HG03575 (cell line): ENCODE measurements around the gene TMEM100.
A peak's percentile ranks its signal among the peaks of the same experiment; 100 is the strongest.

ENCODE experiments used
- ATAC-seq: cut with Tn5 transposase; IDR thresholded peaks from one replicate; pipeline ENCODE4 v1.9.1; 2021; ENCODE audit not compliant: unreplicated experiment, insufficient number of reproducible peaks, low FRiP score; ENCODE audit errors: extremely low read depth

Gene TMEM100

GRCh38 chr17:55723488-55723848, 804 bp upstream of the TMEM100 start:
- no peak for ATAC-seq

GRCh38 chr17:55722016-55722736, 488 bp downstream of the TMEM100 start:
- no peak for ATAC-seq

- no peak for ATAC-seq
Observed at GRCh38 chr17:55720919-55721836, 1.5 kb downstream of the TMEM100 start.

- no peak for ATAC-seq
Observed at GRCh38 chr17:55717898-55718735, 4.5 kb downstream of the TMEM100 start.

DNA sequence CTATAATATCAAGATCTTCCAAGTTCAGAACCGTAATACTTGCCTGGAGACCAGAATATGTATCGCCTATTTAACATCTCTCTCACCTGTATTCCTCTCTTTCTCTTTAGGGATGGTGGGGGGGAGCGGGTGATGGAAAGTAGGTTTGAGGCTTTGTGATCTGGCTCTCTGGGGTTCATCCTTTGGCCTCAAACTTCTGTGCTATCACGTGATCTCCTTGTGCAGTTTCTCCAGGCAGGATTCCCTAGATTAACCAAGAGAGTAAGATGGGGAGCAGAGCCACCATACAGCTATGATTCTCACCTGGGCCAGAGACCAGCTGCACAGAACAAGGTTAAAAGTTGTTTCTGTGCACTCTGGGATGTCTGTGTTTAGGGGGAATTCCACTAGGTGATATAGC, 5.2 kb downstream of the TMEM100 start:
- no peak for ATAC-seq

GRCh38 chr17:55710829-55711496, 11.7 kb downstream of the TMEM100 start:
- ATAC-seq, result no peak

- no peak for ATAC-seq
Observed at GRCh38 chr17:55710410-55710809, 12.3 kb downstream of the TMEM100 start.

DNA sequence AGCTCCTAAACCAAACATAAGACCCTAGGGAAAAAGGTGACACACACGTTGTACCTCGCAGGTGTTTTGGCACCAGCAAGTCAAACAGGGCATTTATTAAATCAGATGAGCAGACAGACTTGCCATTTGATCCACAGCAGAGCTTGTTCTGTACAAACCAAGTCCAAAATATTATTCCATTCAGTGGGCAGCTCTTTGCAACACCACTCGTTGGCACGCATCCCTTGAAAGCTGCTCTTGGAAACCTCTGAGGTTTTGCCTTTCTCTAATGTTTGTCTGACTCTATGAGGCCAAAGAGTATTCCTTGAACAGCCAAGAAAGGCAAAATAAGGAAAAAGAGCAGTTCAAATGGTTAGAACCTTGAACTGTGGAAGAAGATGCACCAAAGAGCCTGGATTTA, 12.7 kb downstream of the TMEM100 start:
- ATAC-seq, result no peak

DNA sequence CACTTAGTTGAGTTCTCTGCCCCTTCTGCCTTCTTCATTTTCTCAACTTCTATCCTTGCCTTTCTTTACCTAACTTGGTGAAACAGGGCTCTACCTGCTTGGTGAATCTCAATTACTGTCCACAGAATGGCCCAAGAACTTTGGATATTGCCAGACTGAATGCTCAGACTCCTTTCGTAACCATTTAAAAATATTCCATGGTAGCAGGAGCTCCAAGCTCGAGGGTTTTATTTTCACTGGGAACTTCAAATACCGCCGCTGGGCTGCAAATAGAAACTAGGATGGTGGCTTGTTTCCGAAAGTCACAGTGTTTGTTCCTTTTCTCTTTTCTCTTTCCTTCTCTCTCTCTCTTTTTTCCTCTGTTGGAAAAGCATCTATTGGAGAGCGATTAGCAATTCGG, 13.2 kb downstream of the TMEM100 start:
- ATAC-seq, result no peak

- no peak for ATAC-seq
Observed at GRCh38 chr17:55708175-55708974, 14.3 kb downstream of the TMEM100 start.

DNA sequence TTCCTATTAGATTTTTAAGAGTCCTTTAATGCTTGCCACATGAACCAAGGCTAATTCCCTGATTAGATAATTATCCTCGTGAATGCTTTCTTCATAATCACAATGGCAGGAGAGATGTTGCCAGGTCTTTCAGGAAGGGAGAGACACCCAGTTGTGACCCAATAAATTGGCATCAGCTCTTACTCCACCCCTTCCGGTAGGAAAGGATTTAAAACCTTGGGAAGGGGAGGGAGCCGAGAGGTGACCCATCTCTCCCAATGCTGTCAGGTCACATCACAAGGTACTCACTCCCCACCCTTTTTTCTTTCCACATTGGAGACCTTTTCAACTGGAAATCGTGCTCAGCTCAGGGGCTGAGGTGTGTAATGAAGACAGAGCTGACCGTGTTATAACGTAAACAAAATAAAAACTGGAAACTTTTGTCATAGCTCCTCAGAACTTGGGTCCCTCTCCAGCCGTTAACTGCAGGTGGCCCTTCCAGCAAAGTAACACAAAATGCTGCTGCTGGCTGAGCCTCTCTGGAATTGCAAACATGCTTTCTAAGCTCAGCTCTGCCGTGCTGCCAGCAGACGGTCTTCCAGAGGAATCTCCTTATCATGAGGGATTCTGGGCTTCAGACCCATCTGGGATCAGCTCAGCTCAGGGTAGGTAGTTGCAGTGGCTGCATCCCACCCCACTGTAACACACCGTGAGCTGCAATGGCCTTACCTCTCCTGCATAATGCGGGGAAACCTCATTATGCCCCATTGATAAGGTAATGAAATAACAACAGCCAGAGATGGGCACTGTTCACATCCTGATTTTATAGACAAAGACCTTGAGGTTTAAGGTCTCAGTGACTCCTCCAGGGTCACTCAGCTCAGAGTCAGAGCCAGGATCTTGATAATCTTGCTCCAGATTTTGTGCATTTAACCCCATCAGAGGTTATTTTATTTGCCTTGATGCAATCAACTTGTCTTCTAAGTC, 15.6 kb downstream of the TMEM100 start:
- no peak for ATAC-seq

DNA sequence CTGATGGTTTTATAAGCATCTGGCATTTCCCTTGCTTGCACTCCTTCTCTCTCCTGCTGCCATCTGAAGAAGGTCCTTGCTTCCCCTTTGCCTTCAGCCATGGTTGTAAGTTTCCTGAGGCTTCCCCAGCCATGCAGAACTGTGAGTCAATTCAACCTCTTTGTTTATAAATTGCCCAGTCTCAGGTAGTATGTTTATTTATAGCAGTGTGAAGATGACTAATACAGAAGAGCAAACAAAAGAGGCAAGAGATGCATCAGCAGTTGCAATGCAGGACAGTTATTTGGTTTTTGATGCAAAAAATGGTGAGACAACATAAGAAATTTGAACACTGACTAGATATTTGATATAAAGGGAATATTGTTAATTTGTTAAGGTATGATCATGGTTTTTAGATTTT, 16.8 kb downstream of the TMEM100 start:
- ATAC-seq, result peak; percentile 86

DNA sequence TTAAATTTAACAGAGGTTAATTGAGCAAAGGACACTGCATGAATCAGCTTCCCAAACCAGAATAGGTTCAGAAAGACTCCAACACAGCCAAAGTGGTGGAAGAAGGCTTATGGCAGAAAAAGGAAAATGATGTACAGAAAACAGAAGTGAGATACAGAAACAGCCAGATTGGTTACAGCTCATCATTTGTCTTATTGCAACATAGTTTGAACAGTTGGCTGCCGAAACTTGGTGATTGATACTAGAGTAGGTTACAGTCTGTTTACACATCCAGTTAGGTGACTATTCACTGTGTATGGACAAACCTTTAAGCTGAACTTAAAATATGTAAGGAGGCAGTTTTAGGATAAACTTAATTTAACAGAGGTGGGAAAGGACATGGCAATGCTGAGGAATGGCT, 18.3 kb downstream of the TMEM100 start:
- no peak for ATAC-seq

- ATAC-seq, result no peak
Observed at GRCh38 chr17:55702150-55702549, 20.5 kb downstream of the TMEM100 start.

DNA sequence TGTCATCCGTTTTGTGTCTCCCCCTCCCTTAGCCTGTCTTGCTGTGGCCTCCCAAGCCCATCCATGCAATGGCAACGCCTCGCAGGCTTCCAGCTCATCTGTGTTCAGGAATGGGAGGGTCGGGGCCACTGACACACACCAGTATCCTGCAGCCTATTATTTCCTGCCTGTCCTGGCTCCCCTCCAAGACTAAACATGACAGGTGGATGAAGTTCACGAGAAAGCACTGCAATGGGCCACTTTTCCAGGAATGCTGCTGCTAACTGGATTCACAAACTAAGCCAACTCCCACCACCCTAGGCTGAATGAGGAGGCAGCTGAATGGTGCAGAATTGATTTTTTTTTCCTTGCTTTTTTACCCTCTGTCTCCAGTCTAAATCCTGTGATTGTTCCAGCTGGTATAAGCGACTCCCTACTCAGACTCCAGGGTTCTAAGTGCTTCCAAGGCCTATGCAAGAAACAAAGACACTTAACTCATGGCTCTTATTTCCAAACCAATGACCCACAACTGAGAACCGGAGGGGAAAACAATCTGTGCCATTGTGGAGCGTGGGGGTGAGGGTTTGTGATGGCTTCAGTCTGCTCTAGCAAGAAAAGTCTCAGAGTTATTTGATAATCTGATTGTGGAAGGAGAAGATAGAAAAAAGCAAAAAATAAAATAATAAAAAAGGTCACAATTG, 23.3 kb downstream of the TMEM100 start:
- ATAC-seq, result no peak

DNA sequence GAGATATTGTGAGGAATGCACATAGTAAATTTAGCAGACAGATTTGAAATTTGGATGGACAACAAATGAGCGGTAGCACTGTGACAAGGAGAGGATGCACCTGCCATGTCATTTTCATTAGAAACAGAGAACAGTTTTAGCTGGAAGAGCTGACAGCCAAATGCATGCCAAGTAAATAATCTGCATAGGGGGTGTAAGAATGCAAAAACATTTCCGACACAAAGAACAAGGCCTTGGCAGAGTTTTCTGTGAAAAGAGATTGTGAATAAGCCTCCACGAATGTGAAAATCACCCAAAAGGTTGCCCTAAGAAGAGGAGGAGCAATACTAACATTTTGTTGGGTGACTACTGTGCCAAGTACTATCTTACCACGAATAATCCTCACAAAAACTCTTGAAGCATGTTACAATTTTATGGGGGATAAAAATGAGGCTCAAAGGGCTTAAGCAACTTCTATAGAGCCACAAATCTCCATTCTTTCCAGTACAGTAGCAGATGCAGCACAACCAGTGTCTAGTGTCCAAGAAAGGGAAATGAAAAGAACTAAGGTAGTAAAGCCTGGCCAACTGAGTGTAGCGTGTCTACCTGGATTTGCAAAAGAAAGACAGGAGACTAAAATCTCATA, 28.3 kb downstream of the TMEM100 start:
- ATAC-seq, result no peak
